Endodermal cell (in vitro differentiated cells): ENCODE measurements around the gene PTPN9. TPM values are rescaled to one million over a fixed set of nuclear protein-coding genes. Genes with fewer than 3 reads are reported as not detected.

Source experiments
- DNase-seq: peaks from one replicate; pipeline ENCODE4 v3.0.0-alpha.2; 2017
- H3K27ac ChIP-seq: 2 replicates; pipeline ENCODE4 v1.5.1; 2013; ENCODE audit warnings: mild to moderate bottlenecking, low read depth, low read length, moderate library complexity
- H3K27me3 ChIP-seq: 2 replicates; pipeline ENCODE4 v1.6.1; 2013; ENCODE audit warnings: mild to moderate bottlenecking, low read length, moderate library complexity; ENCODE audit not compliant: insufficient read depth, control insufficient read depth, poor library complexity, severe bottlenecking
- H3K36me3 ChIP-seq: 2 replicates; pipeline ENCODE4 v1.7.0; 2013; ENCODE audit warnings: mild to moderate bottlenecking, low read length, moderate library complexity; ENCODE audit not compliant: control insufficient read depth, insufficient read depth
- H3K4me1 ChIP-seq: one replicate; pipeline ENCODE4 v1.7.0; 2013; ENCODE audit warnings: low read length; ENCODE audit not compliant: control insufficient read depth, insufficient read depth
- H3K4me3 ChIP-seq: 2 replicates; pipeline ENCODE4 v1.5.1; 2013; ENCODE audit warnings: mild to moderate bottlenecking, low read length, moderate library complexity
- H3K9ac ChIP-seq: 2 replicates; pipeline ENCODE4 v1.6.1; 2013; ENCODE audit warnings: mild to moderate bottlenecking, low read length, moderate library complexity; ENCODE audit not compliant: poor library complexity, severe bottlenecking; ENCODE audit errors: extremely low read depth
- H3K9me3 ChIP-seq: 2 replicates; pipeline ENCODE4 v1.6.1; 2013; ENCODE audit warnings: mild to moderate bottlenecking, low read length, moderate library complexity; ENCODE audit not compliant: control insufficient read depth
- H3K27ac Mint-ChIP-seq: 2 replicates; pipeline ENCODE4 v1.8.0; 2020; ENCODE audit warnings: mixed read lengths
- H3K27me3 Mint-ChIP-seq: 2 replicates; pipeline ENCODE4 v1.8.0; 2021; ENCODE audit warnings: mild to moderate bottlenecking, mixed read lengths; ENCODE audit not compliant: insufficient read depth
- H3K36me3 Mint-ChIP-seq: 2 replicates; pipeline ENCODE4 v1.8.0; 2020; ENCODE audit warnings: low read depth, mixed read lengths
- H3K4me1 Mint-ChIP-seq: 2 replicates; pipeline ENCODE4 v1.8.0; 2020; ENCODE audit warnings: mixed read lengths
- H3K4me3 Mint-ChIP-seq: 2 replicates; pipeline ENCODE4 v1.8.0; 2020; ENCODE audit warnings: mild to moderate bottlenecking, moderate library complexity, mixed read lengths
- H3K9me3 Mint-ChIP-seq: 2 replicates; pipeline ENCODE4 v1.8.0; 2020; ENCODE audit warnings: mild to moderate bottlenecking, mixed read lengths
- WGBS, 2 experiments: methylation state at CpG; one replicate each; pipeline versions ENCODE4 v1.1.5 to v1.1.7; 2013; ENCODE audit warnings: missing lambda C conversion rate in 2 of 2, mixed read lengths in 1 of 2; ENCODE audit not compliant: insufficient coverage in 1 of 2, insufficient read length in 1 of 2; 5-methylcytosine and 5-hydroxymethylcytosine counted together
- total RNA-seq, 2 donors: library from RNA; stranded (reverse); fragmentation: NEBNext Ultra II Directional in 1 of 2; extraction: Animal tissue kit (Norgen Biotek cat#: 25700) in 1 of 2; gene quantifications; 2 replicates in 1 of 2; 3 replicates in 1 of 2; pipeline ENCODE4 v1.2.1, GENCODE V29; 2021
- TF ChIP-seq, protein P1 (sequence below): fragments of 200-600 bp; sonication (generic); conservative IDR thresholded peaks from 2 replicates; pipeline ENCODE4 v1.5.0; 2021; ENCODE audit warnings: antibody characterized with exemption, mild to moderate bottlenecking

The PTPN9 gene
- total RNA-seq, 2 donors from 2014 or later = 49.1 to 53.5 TPM

DNA sequence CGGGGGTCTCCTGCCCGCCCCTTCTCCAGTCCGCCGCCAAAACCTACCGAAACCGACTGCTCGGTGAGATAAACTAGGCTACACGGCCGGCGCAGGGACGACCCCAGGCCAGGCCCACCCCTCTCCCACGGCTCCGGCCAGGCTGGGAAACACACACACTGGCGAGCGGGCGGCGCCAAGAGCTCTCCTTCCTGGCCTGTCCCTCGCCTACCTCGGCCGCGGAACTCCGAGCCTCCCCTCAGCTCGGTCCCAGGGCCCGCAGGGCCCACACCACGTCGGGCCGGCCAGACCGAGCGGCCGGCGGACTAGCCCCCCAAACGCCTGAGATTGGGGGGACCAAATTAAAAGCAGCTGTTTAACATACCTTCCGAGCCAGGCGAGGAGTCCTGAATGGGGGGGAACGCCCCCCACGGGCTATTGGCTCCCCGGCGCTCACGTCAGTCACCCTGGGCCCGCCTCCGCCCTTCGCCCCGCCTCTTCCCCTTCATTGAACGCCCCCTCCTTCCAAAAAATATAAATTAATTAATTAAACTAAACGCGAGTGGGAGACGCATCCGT, 123.6 kb downstream of the PTPN9 start:
- Mint-ChIP-seq H3K36me3 (peaks cover 2% of the 10 kb centered on the region), H3K9me3 (no peaks in the 10 kb centered on the region), H3K27me3 (no peaks in the 10 kb centered on the region), H3K27ac (peak overlapping the region; percentile 91), H3K4me1 (peaks cover 8% of the 10 kb centered on the region), H3K4me3 (peak overlapping the region; percentile 94)
- WGBS, 2 experiments = 0% methylated on average over 23 to 48 of the region's 48 CpGs
- TF ChIP-seq, protein P1, sequence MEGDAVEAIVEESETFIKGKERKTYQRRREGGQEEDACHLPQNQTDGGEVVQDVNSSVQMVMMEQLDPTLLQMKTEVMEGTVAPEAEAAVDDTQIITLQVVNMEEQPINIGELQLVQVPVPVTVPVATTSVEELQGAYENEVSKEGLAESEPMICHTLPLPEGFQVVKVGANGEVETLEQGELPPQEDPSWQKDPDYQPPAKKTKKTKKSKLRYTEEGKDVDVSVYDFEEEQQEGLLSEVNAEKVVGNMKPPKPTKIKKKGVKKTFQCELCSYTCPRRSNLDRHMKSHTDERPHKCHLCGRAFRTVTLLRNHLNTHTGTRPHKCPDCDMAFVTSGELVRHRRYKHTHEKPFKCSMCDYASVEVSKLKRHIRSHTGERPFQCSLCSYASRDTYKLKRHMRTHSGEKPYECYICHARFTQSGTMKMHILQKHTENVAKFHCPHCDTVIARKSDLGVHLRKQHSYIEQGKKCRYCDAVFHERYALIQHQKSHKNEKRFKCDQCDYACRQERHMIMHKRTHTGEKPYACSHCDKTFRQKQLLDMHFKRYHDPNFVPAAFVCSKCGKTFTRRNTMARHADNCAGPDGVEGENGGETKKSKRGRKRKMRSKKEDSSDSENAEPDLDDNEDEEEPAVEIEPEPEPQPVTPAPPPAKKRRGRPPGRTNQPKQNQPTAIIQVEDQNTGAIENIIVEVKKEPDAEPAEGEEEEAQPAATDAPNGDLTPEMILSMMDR = no peak
- H3K27ac ChIP-seq = peak overlapping the region; percentile 88
- H3K4me1 ChIP-seq = peaks cover 5% of the 10 kb centered on the region
- no peaks in the 10 kb centered on the region for H3K27me3 ChIP-seq
- H3K4me3 ChIP-seq = peak overlapping the region; percentile 96
- no peaks in the 10 kb centered on the region for H3K9me3 ChIP-seq
- no peaks in the 10 kb centered on the region for H3K36me3 ChIP-seq
- H3K9ac ChIP-seq = peak overlapping the region; percentile 91
- peak; percentile 94 for DNase-seq

DNA sequence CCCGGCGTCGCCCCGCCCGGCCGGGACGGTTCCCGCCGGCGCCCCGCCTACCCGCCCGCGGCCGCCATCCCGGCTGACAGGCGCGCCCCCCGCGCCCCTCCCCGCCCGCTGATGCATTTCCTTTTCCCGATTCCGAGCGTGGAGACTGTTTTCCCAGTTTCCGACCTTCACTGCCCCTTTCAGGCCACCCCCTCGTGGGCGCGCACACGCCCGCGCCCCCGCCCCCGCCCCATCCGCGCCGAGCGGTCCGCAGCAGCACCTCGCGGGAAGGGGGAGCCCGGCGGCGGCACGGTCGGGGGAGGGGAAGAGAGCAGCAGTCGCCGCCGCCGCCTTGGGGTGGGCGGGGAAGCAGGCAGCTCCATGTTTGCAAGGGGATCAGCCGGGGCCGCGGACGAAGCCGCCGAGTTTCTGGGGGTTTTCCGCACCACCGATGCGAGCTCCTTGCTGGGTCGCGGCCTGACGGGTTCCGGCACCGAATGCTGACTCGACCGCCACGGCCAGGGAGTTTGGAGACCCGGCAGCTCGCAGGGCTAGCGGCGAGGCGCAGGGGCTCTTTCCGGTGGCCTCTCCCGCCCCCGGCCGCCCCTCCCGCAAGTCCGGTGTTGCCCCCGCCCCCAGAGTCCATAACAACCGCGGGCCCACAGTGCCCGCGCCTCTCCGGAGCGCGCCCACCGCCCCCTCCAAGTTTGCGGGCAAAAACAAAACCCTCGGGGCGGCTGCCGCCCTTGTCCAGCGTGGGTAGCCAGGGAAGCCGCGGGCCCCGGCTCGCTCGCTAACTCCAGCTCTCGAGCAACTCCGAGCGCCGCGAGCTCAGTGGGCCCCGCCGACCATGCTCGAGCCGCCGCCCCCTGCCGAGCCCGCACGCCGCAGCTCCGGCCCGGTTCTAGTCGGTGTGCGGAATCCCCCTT, 124.4 kb downstream of the PTPN9 start:
- H3K27ac Mint-ChIP-seq = peak overlapping the region; percentile 91
- Histone ChIP-seq H3K27ac (peak overlapping the region; percentile 88), H3K4me3 (peak overlapping the region; percentile 96), H3K9ac (peak overlapping the region; percentile 91), H3K27me3 (no peaks in the 10 kb centered on the region), H3K36me3 (no peaks in the 10 kb centered on the region), H3K9me3 (no peaks in the 10 kb centered on the region), H3K4me1 (peaks cover 5% of the 10 kb centered on the region)
- no peaks in the 10 kb centered on the region for H3K27me3 Mint-ChIP-seq
- H3K4me3 Mint-ChIP-seq = peak overlapping the region; percentile 94
- peaks cover 2% of the 10 kb centered on the region for H3K36me3 Mint-ChIP-seq
- 0% methylated on average over 13 to 116 of the region's 116 CpGs for WGBS, 2 experiments
- TF ChIP-seq, protein P1 = no peak
- no peaks in the 10 kb centered on the region for H3K9me3 Mint-ChIP-seq
- DNase-seq = peak; percentile 87
- H3K4me1 Mint-ChIP-seq = peaks cover 7% of the 10 kb centered on the region

DNA sequence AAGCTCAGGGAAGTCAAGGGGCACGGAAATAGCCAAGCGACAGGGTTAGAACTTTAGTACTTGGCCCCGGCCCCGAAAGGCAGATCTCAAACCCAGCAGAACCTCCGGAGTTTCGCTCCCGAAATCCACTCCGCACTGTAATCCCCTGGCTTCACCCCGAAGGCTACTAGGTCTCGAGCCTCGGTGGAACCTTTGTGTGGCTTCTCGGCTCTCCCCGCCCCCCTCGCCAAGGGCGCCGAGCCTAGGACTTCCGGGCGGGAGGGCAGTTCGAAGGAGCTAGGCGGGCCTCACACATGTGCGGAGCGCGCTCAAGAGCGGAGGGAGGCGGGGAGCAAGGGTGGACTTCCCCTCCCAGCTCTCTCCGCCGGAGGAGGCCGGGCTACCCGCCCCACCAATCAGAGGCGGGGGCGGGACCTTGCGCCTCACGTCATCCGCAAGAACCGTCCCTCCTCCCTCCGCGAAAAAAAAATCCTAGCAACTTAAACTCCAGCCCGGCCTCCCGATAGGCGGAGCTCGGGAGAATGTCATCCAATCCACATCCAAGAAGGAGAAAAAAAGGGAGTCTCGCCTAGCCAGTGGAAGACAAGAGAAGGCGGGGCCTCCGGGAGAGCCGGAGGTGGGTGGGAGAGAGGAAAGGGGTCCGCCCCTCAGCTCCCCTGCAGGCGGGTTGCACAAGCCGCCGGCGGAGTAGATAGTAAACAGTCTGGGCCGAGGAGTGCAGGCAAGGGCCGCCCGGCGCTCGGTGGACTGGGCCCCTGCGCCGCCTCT, 125.2 kb downstream of the PTPN9 start:
- Mint-ChIP-seq H3K27me3 (no peaks in the 10 kb centered on the region), H3K4me1 (peaks cover 7% of the 10 kb centered on the region), H3K4me3 (peak overlapping the region; percentile 94), H3K9me3 (no peaks in the 10 kb centered on the region), H3K36me3 (no peaks in the 10 kb centered on the region), H3K27ac (peak overlapping the region; percentile 98)
- Histone ChIP-seq H3K36me3 (no peaks in the 10 kb centered on the region), H3K27ac (peak overlapping the region; percentile 93), H3K9me3 (no peaks in the 10 kb centered on the region), H3K27me3 (no peaks in the 10 kb centered on the region), H3K9ac (peak overlapping the region; percentile 90), H3K4me3 (peak overlapping the region; percentile 93), H3K4me1 (peaks cover 5% of the 10 kb centered on the region)
- WGBS, 2 experiments = 0% methylated on average over 27 to 57 of the region's 57 CpGs
- TF ChIP-seq, protein P1 = no peak
- peak; percentile 99 for DNase-seq
